Upper lobe of left lung (tissue), 4 donors: Measurements from ENCODE around the gene HOXA4.

ENCODE experiments used
- EP300 ChIP-seq, 4 donors: sonication (generic); formaldehyde crosslinking; IDR thresholded peaks; one replicate each; pipeline ENCODE4 v1.5.1; 2017; ENCODE audit warnings: antibody characterized with exemption in 4 of 4, control low read depth in 2 of 4
- POLR2AphosphoS5 ChIP-seq, 2 donors: sonication (generic); formaldehyde crosslinking; IDR thresholded peaks; one replicate each; pipeline ENCODE4 v1.5.1; 2017; ENCODE audit warnings: antibody characterized with exemption in 2 of 2
- TF ChIP-seq, protein P1 (sequence below), 6 experiments: fragments of 450-650 bp in 4 of 6; fragments of 200-600 bp in 2 of 6; sonication (generic) in 2 of 6; IDR thresholded peaks; one replicate each; pipeline ENCODE4 v1.5.1; 2016 to 2019; ENCODE audit warnings: antibody characterized with exemption in 6 of 6

- TF ChIP-seq, protein P1, sequence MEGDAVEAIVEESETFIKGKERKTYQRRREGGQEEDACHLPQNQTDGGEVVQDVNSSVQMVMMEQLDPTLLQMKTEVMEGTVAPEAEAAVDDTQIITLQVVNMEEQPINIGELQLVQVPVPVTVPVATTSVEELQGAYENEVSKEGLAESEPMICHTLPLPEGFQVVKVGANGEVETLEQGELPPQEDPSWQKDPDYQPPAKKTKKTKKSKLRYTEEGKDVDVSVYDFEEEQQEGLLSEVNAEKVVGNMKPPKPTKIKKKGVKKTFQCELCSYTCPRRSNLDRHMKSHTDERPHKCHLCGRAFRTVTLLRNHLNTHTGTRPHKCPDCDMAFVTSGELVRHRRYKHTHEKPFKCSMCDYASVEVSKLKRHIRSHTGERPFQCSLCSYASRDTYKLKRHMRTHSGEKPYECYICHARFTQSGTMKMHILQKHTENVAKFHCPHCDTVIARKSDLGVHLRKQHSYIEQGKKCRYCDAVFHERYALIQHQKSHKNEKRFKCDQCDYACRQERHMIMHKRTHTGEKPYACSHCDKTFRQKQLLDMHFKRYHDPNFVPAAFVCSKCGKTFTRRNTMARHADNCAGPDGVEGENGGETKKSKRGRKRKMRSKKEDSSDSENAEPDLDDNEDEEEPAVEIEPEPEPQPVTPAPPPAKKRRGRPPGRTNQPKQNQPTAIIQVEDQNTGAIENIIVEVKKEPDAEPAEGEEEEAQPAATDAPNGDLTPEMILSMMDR (IDR thresholded peaks at IDR 0.05), result peak in 1 of 6 experiments; percentile 70
- no peak for TF ChIP-seq POLR2AphosphoS5 (IDR thresholded peaks at IDR 0.05)
- no peak for TF ChIP-seq EP300 (IDR thresholded peaks at IDR 0.05)
Observed at GRCh38 chr7:27143950-27144780, 13.6 kb upstream of the HOXA4 start.
